Measurements from ENCODE around the gene LARGE1. TPM values are rescaled to one million over a fixed set of nuclear protein-coding genes. Genes with fewer than 3 reads are reported as not detected.

The LARGE1 gene
- polyA plus RNA-seq, 3 donors = 0.05 to 0.13 TPM; not detected in 1

DNA sequence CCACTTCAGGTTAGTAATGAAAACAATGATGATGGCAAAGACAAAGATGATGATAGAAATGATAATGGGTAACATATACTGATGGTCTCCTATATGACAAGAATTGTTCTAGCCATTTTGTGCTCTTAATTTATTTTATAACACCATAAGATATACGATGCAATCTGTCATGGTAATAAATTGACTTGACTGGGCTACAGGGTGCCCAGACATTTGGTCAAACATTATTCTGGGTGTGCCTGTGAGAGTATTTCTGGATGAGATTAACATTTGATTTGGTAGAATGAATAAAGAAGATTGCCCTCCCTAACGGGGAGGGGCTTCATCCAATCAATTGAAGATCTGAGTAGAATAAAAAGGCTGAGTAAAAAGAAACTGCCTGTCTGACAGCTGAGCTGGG lies 237.3 kb downstream of the LARGE1 start:
- Mint-ChIP-seq H3K4me3 (no peak overlapping the region), H3K27me3 (ENCODE audit: low read depth in 3 of 3) (peaks cover 0 to 2% (median 0%) of the 10 kb centered on the region in 3 donors), H3K4me1 (no peaks in the 10 kb centered on the region), H3K9me3 (peaks cover 5 to 45% (median 15%) of the 10 kb centered on the region in 7 donors), H3K36me3 (no peaks in the 10 kb centered on the region), H3K27ac (no peak overlapping the region)
- no peaks in the 10 kb centered on the region for H3K4me1 ChIP-seq (ENCODE audit: control insufficient read depth in 1 of 2, insufficient read depth in 2 of 2, low read length in 2 of 2)
- H3K36me3 ChIP-seq (replicated peaks in 1 of 2; ENCODE audit: control insufficient read depth in 1 of 2, insufficient read depth in 2 of 2, low read length in 2 of 2) = no peaks in the 10 kb centered on the region
- H3K79me2 ChIP-seq (ENCODE audit: insufficient read depth, low read length) = no peaks in the 10 kb centered on the region
- no peak overlapping the region for H3K4me3 ChIP-seq (replicated peaks in 1 of 3; ENCODE audit: low read depth in 2 of 3, low read length in 3 of 3)
- no peak overlapping the region for H3K4me2 ChIP-seq (replicated peaks; ENCODE audit: extremely low read depth, low read length, poor library complexity, severe bottlenecking)
- H3K27me3 ChIP-seq (ENCODE audit: control insufficient read depth in 2 of 2, insufficient read depth in 2 of 2, low read length in 2 of 2) = no peaks in the 10 kb centered on the region
- no peak overlapping the region for H3K9ac ChIP-seq (ENCODE audit: insufficient read depth, low read length, poor library complexity, severe bottlenecking)
- peaks cover 31 to 46% of the 10 kb centered on the region in 2 donors for H3K9me3 ChIP-seq (replicated peaks in 1 of 2; ENCODE audit: control insufficient read depth in 1 of 2, insufficient read depth in 1 of 2, low read length in 2 of 2)
- intact Hi-C loops (cut with micrococcal nuclease) = no loop called here
- H2AFZ ChIP-seq (ENCODE audit: insufficient read depth, low read depth, low read length, poor library complexity, severe bottlenecking) = no peak overlapping the region
- H4K20me1 ChIP-seq (ENCODE audit: insufficient read depth, low read length) = no peaks in the 10 kb centered on the region
- TF ChIP-seq, protein P1, sequence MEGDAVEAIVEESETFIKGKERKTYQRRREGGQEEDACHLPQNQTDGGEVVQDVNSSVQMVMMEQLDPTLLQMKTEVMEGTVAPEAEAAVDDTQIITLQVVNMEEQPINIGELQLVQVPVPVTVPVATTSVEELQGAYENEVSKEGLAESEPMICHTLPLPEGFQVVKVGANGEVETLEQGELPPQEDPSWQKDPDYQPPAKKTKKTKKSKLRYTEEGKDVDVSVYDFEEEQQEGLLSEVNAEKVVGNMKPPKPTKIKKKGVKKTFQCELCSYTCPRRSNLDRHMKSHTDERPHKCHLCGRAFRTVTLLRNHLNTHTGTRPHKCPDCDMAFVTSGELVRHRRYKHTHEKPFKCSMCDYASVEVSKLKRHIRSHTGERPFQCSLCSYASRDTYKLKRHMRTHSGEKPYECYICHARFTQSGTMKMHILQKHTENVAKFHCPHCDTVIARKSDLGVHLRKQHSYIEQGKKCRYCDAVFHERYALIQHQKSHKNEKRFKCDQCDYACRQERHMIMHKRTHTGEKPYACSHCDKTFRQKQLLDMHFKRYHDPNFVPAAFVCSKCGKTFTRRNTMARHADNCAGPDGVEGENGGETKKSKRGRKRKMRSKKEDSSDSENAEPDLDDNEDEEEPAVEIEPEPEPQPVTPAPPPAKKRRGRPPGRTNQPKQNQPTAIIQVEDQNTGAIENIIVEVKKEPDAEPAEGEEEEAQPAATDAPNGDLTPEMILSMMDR (IDR thresholded peaks at IDR 0.05) = no peak
- no CpG with 5 or more reads among the region's 2 CpGs for WGBS (ENCODE audit: insufficient coverage)
- no peak for DNase-seq
- H3K27ac ChIP-seq (ENCODE audit: low read depth in 1 of 2, low read length in 2 of 2) = no peak overlapping the region

DNA sequence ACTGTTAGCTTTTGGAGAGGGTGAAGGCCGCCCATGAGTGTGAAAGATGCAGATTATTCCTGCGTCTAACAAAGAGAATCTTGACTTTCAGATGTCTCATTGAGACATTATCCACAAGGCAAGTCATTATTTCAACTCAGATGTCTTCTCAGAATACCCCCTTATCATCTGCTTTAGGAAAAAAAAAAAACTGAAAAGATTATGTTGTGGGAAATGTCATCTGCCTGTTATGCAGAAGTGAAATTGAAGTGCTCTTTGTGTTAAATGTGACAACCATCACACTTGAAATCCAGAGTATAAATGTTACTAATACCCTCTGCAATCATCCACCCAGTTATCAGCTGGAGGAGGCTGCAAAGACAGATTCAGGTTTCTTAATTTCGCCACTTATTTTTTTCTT lies 239.6 kb downstream of the LARGE1 start:
- peaks cover 4 to 36% (median 10%) of the 10 kb centered on the region in 7 donors for H3K9me3 Mint-ChIP-seq
- no peaks in the 10 kb centered on the region for H3K27me3 ChIP-seq (ENCODE audit: control insufficient read depth in 2 of 2, insufficient read depth in 2 of 2, low read length in 2 of 2)
- intact Hi-C loops (cut with micrococcal nuclease) = no loop called here
- H3K4me1 Mint-ChIP-seq = no peaks in the 10 kb centered on the region
- no peak overlapping the region for H3K4me3 ChIP-seq (replicated peaks in 1 of 3; ENCODE audit: low read depth in 2 of 3, low read length in 3 of 3)
- H3K4me3 Mint-ChIP-seq = no peak overlapping the region
- TF ChIP-seq, protein P1 (IDR thresholded peaks at IDR 0.05) = no peak
- H3K9ac ChIP-seq (ENCODE audit: insufficient read depth, low read length, poor library complexity, severe bottlenecking) = no peak overlapping the region
- H3K4me2 ChIP-seq (replicated peaks; ENCODE audit: extremely low read depth, low read length, poor library complexity, severe bottlenecking) = no peak overlapping the region
- H3K9me3 ChIP-seq (replicated peaks in 1 of 2; ENCODE audit: control insufficient read depth in 1 of 2, insufficient read depth in 1 of 2, low read length in 2 of 2) = peaks cover 20 to 35% of the 10 kb centered on the region in 2 donors
- no peak overlapping the region for H3K27ac ChIP-seq (ENCODE audit: low read depth in 1 of 2, low read length in 2 of 2)
- H3K27me3 Mint-ChIP-seq (ENCODE audit: low read depth in 3 of 3) = peaks cover 0 to 2% (median 0%) of the 10 kb centered on the region in 3 donors
- WGBS (ENCODE audit: insufficient coverage) = no CpG with 5 or more reads among the region's 3 CpGs
- no peaks in the 10 kb centered on the region for H3K4me1 ChIP-seq (ENCODE audit: control insufficient read depth in 1 of 2, insufficient read depth in 2 of 2, low read length in 2 of 2)
- no peaks in the 10 kb centered on the region for H3K79me2 ChIP-seq (ENCODE audit: insufficient read depth, low read length)
- no peaks in the 10 kb centered on the region for H4K20me1 ChIP-seq (ENCODE audit: insufficient read depth, low read length)
- no peak for DNase-seq
- no peaks in the 10 kb centered on the region for H3K36me3 ChIP-seq (replicated peaks in 1 of 2; ENCODE audit: control insufficient read depth in 1 of 2, insufficient read depth in 2 of 2, low read length in 2 of 2)
- H3K27ac Mint-ChIP-seq = no peak overlapping the region
- no peaks in the 10 kb centered on the region for H3K36me3 Mint-ChIP-seq
- no peak overlapping the region for H2AFZ ChIP-seq (ENCODE audit: insufficient read depth, low read depth, low read length, poor library complexity, severe bottlenecking)
